ENCODE measurements around the gene CXCR2.

CXCR2 gene

DNA sequence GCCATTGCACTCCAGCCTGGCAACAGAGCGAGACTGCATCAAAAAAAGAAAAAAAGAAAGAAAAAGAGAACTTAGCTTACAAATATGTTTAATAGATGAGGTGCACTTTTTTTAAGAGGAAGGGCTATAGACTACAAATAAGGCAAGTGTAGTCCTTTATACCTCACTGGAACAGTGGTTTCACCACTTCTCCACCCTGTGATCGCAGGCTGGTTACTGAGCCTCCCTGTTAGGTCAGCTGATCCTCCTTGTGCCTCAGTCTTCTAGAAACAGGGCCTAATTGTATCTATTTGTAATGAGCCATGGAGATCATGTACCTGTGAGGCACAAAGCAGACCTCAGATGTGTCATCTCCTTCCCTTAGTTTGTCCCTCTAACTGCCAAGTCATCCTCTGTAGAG is 4.5 kb downstream of the CXCR2 start:
- Histone ChIP-seq H3K36me3 (ENCODE audit: control insufficient read depth in 2 of 2, insufficient read depth in 1 of 2, low read length in 2 of 2) (no peaks in the 10 kb centered on the region), H3K4me1 (ENCODE audit: control insufficient read depth, insufficient read depth, low read length) (no peaks in the 10 kb centered on the region), H3K9me3 (ENCODE audit: control insufficient read depth, insufficient read depth, low read depth, low read length) (no peaks in the 10 kb centered on the region), H3K4me3 (ENCODE audit: low read depth, low read length) (no peak overlapping the region), H3K27ac (ENCODE audit: extremely low read depth, low read depth, low read length) (no peak overlapping the region)
- CTCF ChIA-PET: interaction anchor here (0.6 to 1.1 kb wide), 2 partner anchors 22 to 30 kb away, joined by 3 to 4 read pairs; no protein-coding TSS in a partner anchor
- no peak for TF ChIP-seq ZNF600 (tag by site-specific recombination; IDR thresholded peaks at IDR 0.05)
- TF ChIP-seq ZNF561 (tag by site-specific recombination; IDR thresholded peaks at IDR 0.05; ENCODE audit: borderline replicate concordance): no peak
- TF ChIP-seq ZNF621 (tag by site-specific recombination; IDR thresholded peaks at IDR 0.05): no peak
- no peak for TF ChIP-seq YY1 (tag by site-specific recombination; IDR thresholded peaks at IDR 0.05)
- no peak for TF ChIP-seq SP7 (tag by site-specific recombination; IDR thresholded peaks at IDR 0.05)
- no peak for TF ChIP-seq TCF7L2 (IDR thresholded peaks at IDR 0.05; ENCODE audit: borderline replicate concordance, low read depth, low read length)
- no peak for TF ChIP-seq ZSCAN30 (tag by site-specific recombination; IDR thresholded peaks at IDR 0.05)
- no peak for TF ChIP-seq ZNF292 (tag by site-specific recombination; IDR thresholded peaks at IDR 0.05; ENCODE audit: borderline replicate concordance, low read depth)
- TF ChIP-seq ZNF654 (tag by site-specific recombination; IDR thresholded peaks at IDR 0.05; ENCODE audit: low read depth): no peak
- no peak for TF ChIP-seq ZNF830 (tag by site-specific recombination; IDR thresholded peaks at IDR 0.05; ENCODE audit: low read depth)
- TF ChIP-seq ZBTB48 (tag by site-specific recombination; IDR thresholded peaks at IDR 0.05): no peak
- no peak for TF ChIP-seq KLF10 (tag by site-specific recombination; IDR thresholded peaks at IDR 0.05)
- no peak for TF ChIP-seq ZNF629 (tag by site-specific recombination; IDR thresholded peaks at IDR 0.05)
- no peak for TF ChIP-seq ZNF571 (tag by site-specific recombination; IDR thresholded peaks at IDR 0.05)
- no peak for TF ChIP-seq ZSCAN18 (tag by site-specific recombination; IDR thresholded peaks at IDR 0.05)
- TF ChIP-seq ZNF747 (tag by site-specific recombination; IDR thresholded peaks at IDR 0.05): no peak
- no peak for TF ChIP-seq ZNF510 (tag by site-specific recombination; IDR thresholded peaks at IDR 0.05; ENCODE audit: insufficient replicate concordance)
- TF ChIP-seq PRDM4 (tag by site-specific recombination; IDR thresholded peaks at IDR 0.05): no peak
- TF ChIP-seq ZNF175 (tag by site-specific recombination; IDR thresholded peaks at IDR 0.05): no peak
- POLR2A ChIA-PET: no interaction called here

- CTCF ChIA-PET: interaction anchor here (0.6 to 1.1 kb wide), 2 partner anchors 22 to 31 kb away, joined by 3 to 4 read pairs; no protein-coding TSS in a partner anchor
- H3K4me3 ChIP-seq (ENCODE audit: low read depth, low read length): no peak overlapping the region
- H3K9me3 ChIP-seq (ENCODE audit: control insufficient read depth, insufficient read depth, low read depth, low read length): no peaks in the 10 kb centered on the region
- POLR2A ChIA-PET: interaction anchor here (0.7 kb wide), 1 partner anchor 147 kb away, joined by 5 read pairs; no protein-coding TSS in a partner anchor
- TF ChIP-seq TSHZ1 (tag by site-specific recombination; IDR thresholded peaks at IDR 0.05; ENCODE audit: borderline replicate concordance): no peak
- TF ChIP-seq, protein P1, sequence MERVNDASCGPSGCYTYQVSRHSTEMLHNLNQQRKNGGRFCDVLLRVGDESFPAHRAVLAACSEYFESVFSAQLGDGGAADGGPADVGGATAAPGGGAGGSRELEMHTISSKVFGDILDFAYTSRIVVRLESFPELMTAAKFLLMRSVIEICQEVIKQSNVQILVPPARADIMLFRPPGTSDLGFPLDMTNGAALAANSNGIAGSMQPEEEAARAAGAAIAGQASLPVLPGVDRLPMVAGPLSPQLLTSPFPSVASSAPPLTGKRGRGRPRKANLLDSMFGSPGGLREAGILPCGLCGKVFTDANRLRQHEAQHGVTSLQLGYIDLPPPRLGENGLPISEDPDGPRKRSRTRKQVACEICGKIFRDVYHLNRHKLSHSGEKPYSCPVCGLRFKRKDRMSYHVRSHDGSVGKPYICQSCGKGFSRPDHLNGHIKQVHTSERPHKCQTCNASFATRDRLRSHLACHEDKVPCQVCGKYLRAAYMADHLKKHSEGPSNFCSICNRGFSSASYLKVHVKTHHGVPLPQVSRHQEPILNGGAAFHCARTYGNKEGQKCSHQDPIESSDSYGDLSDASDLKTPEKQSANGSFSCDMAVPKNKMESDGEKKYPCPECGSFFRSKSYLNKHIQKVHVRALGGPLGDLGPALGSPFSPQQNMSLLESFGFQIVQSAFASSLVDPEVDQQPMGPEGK (tag by site-specific recombination; IDR thresholded peaks at IDR 0.05): no peak
- TF ChIP-seq, protein P2, sequence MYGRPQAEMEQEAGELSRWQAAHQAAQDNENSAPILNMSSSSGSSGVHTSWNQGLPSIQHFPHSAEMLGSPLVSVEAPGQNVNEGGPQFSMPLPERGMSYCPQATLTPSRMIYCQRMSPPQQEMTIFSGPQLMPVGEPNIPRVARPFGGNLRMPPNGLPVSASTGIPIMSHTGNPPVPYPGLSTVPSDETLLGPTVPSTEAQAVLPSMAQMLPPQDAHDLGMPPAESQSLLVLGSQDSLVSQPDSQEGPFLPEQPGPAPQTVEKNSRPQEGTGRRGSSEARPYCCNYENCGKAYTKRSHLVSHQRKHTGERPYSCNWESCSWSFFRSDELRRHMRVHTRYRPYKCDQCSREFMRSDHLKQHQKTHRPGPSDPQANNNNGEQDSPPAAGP (tag by site-specific recombination; IDR thresholded peaks at IDR 0.05): no peak
- no peak for TF ChIP-seq ZNF266 (tag by site-specific recombination; IDR thresholded peaks at IDR 0.05; ENCODE audit: low read depth)
- TF ChIP-seq ZNF624 (tag by site-specific recombination; IDR thresholded peaks at IDR 0.05): no peak
- no peak overlapping the region for H3K27ac ChIP-seq (ENCODE audit: extremely low read depth, low read depth, low read length)
- no peaks in the 10 kb centered on the region for H3K4me1 ChIP-seq (ENCODE audit: control insufficient read depth, insufficient read depth, low read length)
- H3K36me3 ChIP-seq (ENCODE audit: control insufficient read depth in 2 of 2, insufficient read depth in 1 of 2, low read length in 2 of 2): no peaks in the 10 kb centered on the region
These were observed 5.0 kb downstream of the CXCR2 start for GRCh38 chr2:218130822-218131221.

Data from HEK293 (cell line).